Panc1 (cell line): Measurements from ENCODE around the gene MACROD2. TPM values are rescaled to one million over a fixed set of nuclear protein-coding genes. Genes with fewer than 3 reads are reported as not detected.

Experiments
- ATAC-seq: fragments of 200-7000 bp; cut with Tn5 transposase; 2 replicates; pipeline ENCODE4 v1.9.1; 2020; ENCODE audit warnings: mild to moderate bottlenecking, moderate library complexity
- BruUV-seq: library from RNA; stranded (reverse); fragments of 400-500 nt; replicated peaks from 2 replicates; lab custom pipeline; 2021; lab: Mats Ljungman, UMichigan
- CTCF ChIA-PET: fragments of 300-600 bp; sonication (Branson Sonifier 250); formaldehyde crosslinking; loops from one replicate; lab custom pipeline; 2022; ENCODE audit warnings: antibody characterized with exemption; lab: Charles Lee
- POLR2A ChIA-PET: fragments of 300-600 bp; sonication (Branson Sonifier 250); formaldehyde crosslinking; loops from one replicate; lab custom pipeline; 2022; ENCODE audit warnings: antibody characterized with exemption; lab: Charles Lee
- DNase-seq: peaks from one replicate; pipeline ENCODE4 v3.0.0-alpha.2; 2010; ENCODE audit warnings: low read depth, low spot score
- H3K27ac ChIP-seq: 2 replicates; pipeline ENCODE4 v1.5.1; 2011; ENCODE audit warnings: mild to moderate bottlenecking, low read length, inconsistent platforms
- H3K27me3 ChIP-seq: fragments of 200-500 bp; sonication (Bioruptor generic); 2 replicates; pipeline ENCODE4 v1.6.0; 2014; ENCODE audit warnings: low read length, inconsistent platforms; ENCODE audit not compliant: control insufficient read depth, insufficient read depth
- H3K36me3 ChIP-seq: fragments of 200-500 bp; sonication (Bioruptor generic); 2 replicates; pipeline ENCODE4 v1.5.1; 2014; ENCODE audit warnings: inconsistent platforms, mild to moderate bottlenecking, low read length, moderate library complexity; ENCODE audit not compliant: control insufficient read depth, insufficient read depth
- H3K4me1 ChIP-seq: 2 replicates; pipeline ENCODE4 v1.5.1; 2011; ENCODE audit warnings: inconsistent platforms, mild to moderate bottlenecking, low read length, moderate library complexity; ENCODE audit not compliant: control insufficient read depth, insufficient read depth
- H3K4me3 ChIP-seq, 2 experiments: 2 replicates each; pipeline ENCODE4 v1.5.1; 2011 to 2012; ENCODE audit warnings: low read depth in 2 of 2, low read length in 2 of 2, mild to moderate bottlenecking in 2 of 2, inconsistent platforms in 1 of 2, moderate library complexity in 1 of 2
- H3K9me3 ChIP-seq: fragments of 200-500 bp; sonication (Bioruptor generic); 2 replicates; pipeline ENCODE4 v1.5.1; 2014; ENCODE audit warnings: low read depth, mild to moderate bottlenecking, inconsistent platforms, low read length, moderate library complexity; ENCODE audit not compliant: control insufficient read depth, insufficient read depth
- CTCF ChIP-seq: fragments of 450-650 bp; IDR thresholded peaks from 2 replicates; pipeline ENCODE4 v1.5.1; 2017; ENCODE audit warnings: mild to moderate bottlenecking
- POLR2AphosphoS5 ChIP-seq: IDR thresholded peaks from 2 replicates; pipeline ENCODE4 v1.6.1; 2012; ENCODE audit warnings: mild to moderate bottlenecking, low read depth, low read length, moderate library complexity
- REST ChIP-seq, 2 experiments: IDR thresholded peaks; 2 replicates each; pipeline ENCODE4 v1.6.1; 2011 to 2012; ENCODE audit warnings: low read depth in 2 of 2, control low read depth in 1 of 2, low read length in 1 of 2, mild to moderate bottlenecking in 1 of 2, moderate library complexity in 1 of 2; ENCODE audit not compliant: insufficient read depth in 1 of 2
- SIN3A ChIP-seq: IDR thresholded peaks from 2 replicates; pipeline ENCODE4 v1.6.1; 2012; ENCODE audit warnings: low read depth, mild to moderate bottlenecking, low read length, moderate library complexity, borderline replicate concordance; ENCODE audit not compliant: insufficient read depth
- TCF7L2 ChIP-seq: IDR thresholded peaks from 2 replicates; pipeline ENCODE4 v1.6.1; 2011; ENCODE audit warnings: mild to moderate bottlenecking, low read depth, low read length, inconsistent platforms
- in situ Hi-C: cut with HindIII; loops from 2 replicates; pipeline ENCODE4 v1.10.0; 2016; ENCODE audit warnings: low sequenced_read_pairs, low pct_unique_long_range_greater_than_20kb
- intact Hi-C: fragments of 100-400 bp; cut with micrococcal nuclease; formaldehyde crosslinking; loops from one replicate; pipeline ENCODE4 v1.10.0; 2022; ENCODE audit not compliant: unreplicated experiment
- total RNA-seq: library from RNA; stranded (reverse); gene quantifications from one replicate; pipeline ENCODE4 v1.2.1, GENCODE V29; 2021; ENCODE audit not compliant: unreplicated experiment

The MACROD2 gene
- total RNA-seq, 1 experiment from 2014 or later, result 1.2 TPM

- H3K27ac ChIP-seq, result no peak overlapping the region
- intact Hi-C loops (no loop called here), in situ Hi-C loops (no loop called here)
- H3K4me3 ChIP-seq, result no peak overlapping the region
- H3K27me3 ChIP-seq, result no peaks in the 10 kb centered on the region
- ATAC-seq (no peak), DNase-seq (no peak)
- BruUV-seq, result no TSS peak
- TF ChIP-seq TCF7L2, result no peak
- no peak for TF ChIP-seq REST (IDR thresholded peaks at IDR 0.05; ENCODE audit: insufficient read depth in 1 of 2, low read depth in 2 of 2, low read length in 1 of 2)
- no peak for TF ChIP-seq POLR2AphosphoS5
- CTCF ChIA-PET, result no interaction called here
- H3K36me3 ChIP-seq, result no peaks in the 10 kb centered on the region
- H3K4me1 ChIP-seq, result no peaks in the 10 kb centered on the region
- H3K9me3 ChIP-seq, result no peaks in the 10 kb centered on the region
- POLR2A ChIA-PET, result no interaction called here
Observed at GRCh38 chr20:14497004-14497403, 501.7 kb downstream of the MACROD2 start.

GRCh38 chr20:14498772-14499171 is 503.5 kb downstream of the MACROD2 start:
- no peak overlapping the region for H3K4me3 ChIP-seq
- CTCF ChIA-PET, result no interaction called here
- no peak for ATAC-seq

More at GRCh38 chr20:14498772-14499171, 503.5 kb downstream of the MACROD2 start:
- Histone ChIP-seq H3K9me3 (no peaks in the 10 kb centered on the region), H3K4me1 (no peaks in the 10 kb centered on the region), H3K27me3 (no peaks in the 10 kb centered on the region), H3K27ac (no peak overlapping the region), H3K36me3 (no peaks in the 10 kb centered on the region)
- POLR2A ChIA-PET, result no interaction called here
- TF ChIP-seq SIN3A (no peak), CTCF (no peak), REST (IDR thresholded peaks at IDR 0.05; ENCODE audit: insufficient read depth in 1 of 2, low read depth in 2 of 2, low read length in 1 of 2) (no peak), TCF7L2 (no peak), POLR2AphosphoS5 (no peak)
- no peak for DNase-seq
- intact Hi-C loops (no loop called here), in situ Hi-C loops (no loop called here)
- no TSS peak for BruUV-seq
